H1 (cell line): ENCODE results near the gene MAPK8. TPM values are rescaled to one million over a fixed set of nuclear protein-coding genes. Genes with fewer than 3 reads are reported as not detected.

Experiments used
- CEBPB ChIP-seq: IDR thresholded peaks from 2 replicates; pipeline ENCODE4 v1.6.1; 2012; ENCODE audit warnings: low read depth, low read length
- CHD2 ChIP-seq: IDR thresholded peaks from 2 replicates; pipeline ENCODE4 v1.6.1; 2012; ENCODE audit warnings: low read length, improper control_type of control experiment
- KDM5A ChIP-seq: fragments of 200-600 bp; IDR thresholded peaks from 2 replicates; pipeline ENCODE4 v1.7.1; 2012; ENCODE audit warnings: mild to moderate bottlenecking, low read length, inconsistent platforms, mixed read lengths
- RBBP5 ChIP-seq: IDR thresholded peaks from 2 replicates; pipeline ENCODE4 v1.7.1; 2012; ENCODE audit warnings: low read depth, mild to moderate bottlenecking, inconsistent platforms, low read length, moderate library complexity, borderline replicate concordance
- SIX5 ChIP-seq: IDR thresholded peaks from 2 replicates; pipeline ENCODE4 v1.6.1; 2011; ENCODE audit warnings: mild to moderate bottlenecking, low read depth, low read length
- SP1 ChIP-seq: IDR thresholded peaks from 2 replicates; pipeline ENCODE4 v1.6.1; 2011; ENCODE audit warnings: low read depth, low read length
- TEAD4 ChIP-seq: IDR thresholded peaks from 2 replicates; pipeline ENCODE4 v1.6.1; 2012; ENCODE audit warnings: low read depth, low read length, inconsistent platforms, mixed read lengths
- polyA plus RNA-seq, 7 experiments: library from polyadenylated mRNA; depleted of rRNA in 3 of 7; stranded (reverse) in 5 of 7; unstranded in 2 of 7; fragments of >200 nt in 5 of 7; fragments of 200-250 nt in 2 of 7; gene quantifications; 1 replicate in 5 of 7; 2 replicates in 1 of 7; 4 replicates in 1 of 7; pipeline versions ENCODE4 v1.2.1 to v1.2.3, GENCODE V29; 2011 to 2013; ENCODE audit warnings: missing spikeins in 2 of 7, mixed read lengths in 2 of 7
- total RNA-seq: library from RNA; stranded (reverse); fragmentation: NEBNext Ultra II Directional; extraction: Animal tissue kit (Norgen Biotek cat#: 25700); gene quantifications from 2 replicates; pipeline ENCODE4 v1.2.1, GENCODE V29; 2021
- TF ChIP-seq, protein P1 (sequence below): fragments of 300-600 bp; sonication (generic); IDR thresholded peaks from 2 replicates; pipeline ENCODE4 v1.7.1; 2012; ENCODE audit warnings: low read length, moderate library complexity, mild to moderate bottlenecking, inconsistent platforms; ENCODE audit not compliant: insufficient replicate concordance
- TF ChIP-seq, protein P2 (sequence below): IDR thresholded peaks from 2 replicates; pipeline ENCODE4 v1.6.1; 2012; ENCODE audit warnings: inconsistent platforms

The MAPK8 gene
- total and polyA plus RNA-seq, 2 of the 8 experiments (the other 6 are each of a cell fraction or from before 2014, with no cell fraction given): 23.3 to 71.3 TPM

DNA sequence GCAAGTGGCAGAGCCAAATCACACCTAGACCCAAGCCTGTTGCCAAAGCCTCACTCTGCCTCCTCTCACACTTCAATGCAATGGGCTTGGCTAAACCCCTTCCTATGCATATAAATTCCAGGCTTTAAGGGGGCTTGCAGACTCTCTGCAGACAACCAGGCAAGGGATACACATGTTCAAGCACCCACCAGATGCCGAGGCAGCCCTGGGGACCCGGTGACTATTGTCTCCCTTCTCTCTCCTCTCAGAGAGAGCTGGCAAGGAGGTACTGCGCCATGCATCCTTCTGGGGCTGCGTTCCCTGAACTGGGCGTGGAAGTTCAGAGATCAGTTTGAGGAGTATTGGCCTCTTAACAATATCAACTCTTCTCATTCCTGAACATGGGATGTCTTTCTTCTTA lies 167.2 kb downstream of the MAPK8 start (continued):
- TF ChIP-seq, protein P1, sequence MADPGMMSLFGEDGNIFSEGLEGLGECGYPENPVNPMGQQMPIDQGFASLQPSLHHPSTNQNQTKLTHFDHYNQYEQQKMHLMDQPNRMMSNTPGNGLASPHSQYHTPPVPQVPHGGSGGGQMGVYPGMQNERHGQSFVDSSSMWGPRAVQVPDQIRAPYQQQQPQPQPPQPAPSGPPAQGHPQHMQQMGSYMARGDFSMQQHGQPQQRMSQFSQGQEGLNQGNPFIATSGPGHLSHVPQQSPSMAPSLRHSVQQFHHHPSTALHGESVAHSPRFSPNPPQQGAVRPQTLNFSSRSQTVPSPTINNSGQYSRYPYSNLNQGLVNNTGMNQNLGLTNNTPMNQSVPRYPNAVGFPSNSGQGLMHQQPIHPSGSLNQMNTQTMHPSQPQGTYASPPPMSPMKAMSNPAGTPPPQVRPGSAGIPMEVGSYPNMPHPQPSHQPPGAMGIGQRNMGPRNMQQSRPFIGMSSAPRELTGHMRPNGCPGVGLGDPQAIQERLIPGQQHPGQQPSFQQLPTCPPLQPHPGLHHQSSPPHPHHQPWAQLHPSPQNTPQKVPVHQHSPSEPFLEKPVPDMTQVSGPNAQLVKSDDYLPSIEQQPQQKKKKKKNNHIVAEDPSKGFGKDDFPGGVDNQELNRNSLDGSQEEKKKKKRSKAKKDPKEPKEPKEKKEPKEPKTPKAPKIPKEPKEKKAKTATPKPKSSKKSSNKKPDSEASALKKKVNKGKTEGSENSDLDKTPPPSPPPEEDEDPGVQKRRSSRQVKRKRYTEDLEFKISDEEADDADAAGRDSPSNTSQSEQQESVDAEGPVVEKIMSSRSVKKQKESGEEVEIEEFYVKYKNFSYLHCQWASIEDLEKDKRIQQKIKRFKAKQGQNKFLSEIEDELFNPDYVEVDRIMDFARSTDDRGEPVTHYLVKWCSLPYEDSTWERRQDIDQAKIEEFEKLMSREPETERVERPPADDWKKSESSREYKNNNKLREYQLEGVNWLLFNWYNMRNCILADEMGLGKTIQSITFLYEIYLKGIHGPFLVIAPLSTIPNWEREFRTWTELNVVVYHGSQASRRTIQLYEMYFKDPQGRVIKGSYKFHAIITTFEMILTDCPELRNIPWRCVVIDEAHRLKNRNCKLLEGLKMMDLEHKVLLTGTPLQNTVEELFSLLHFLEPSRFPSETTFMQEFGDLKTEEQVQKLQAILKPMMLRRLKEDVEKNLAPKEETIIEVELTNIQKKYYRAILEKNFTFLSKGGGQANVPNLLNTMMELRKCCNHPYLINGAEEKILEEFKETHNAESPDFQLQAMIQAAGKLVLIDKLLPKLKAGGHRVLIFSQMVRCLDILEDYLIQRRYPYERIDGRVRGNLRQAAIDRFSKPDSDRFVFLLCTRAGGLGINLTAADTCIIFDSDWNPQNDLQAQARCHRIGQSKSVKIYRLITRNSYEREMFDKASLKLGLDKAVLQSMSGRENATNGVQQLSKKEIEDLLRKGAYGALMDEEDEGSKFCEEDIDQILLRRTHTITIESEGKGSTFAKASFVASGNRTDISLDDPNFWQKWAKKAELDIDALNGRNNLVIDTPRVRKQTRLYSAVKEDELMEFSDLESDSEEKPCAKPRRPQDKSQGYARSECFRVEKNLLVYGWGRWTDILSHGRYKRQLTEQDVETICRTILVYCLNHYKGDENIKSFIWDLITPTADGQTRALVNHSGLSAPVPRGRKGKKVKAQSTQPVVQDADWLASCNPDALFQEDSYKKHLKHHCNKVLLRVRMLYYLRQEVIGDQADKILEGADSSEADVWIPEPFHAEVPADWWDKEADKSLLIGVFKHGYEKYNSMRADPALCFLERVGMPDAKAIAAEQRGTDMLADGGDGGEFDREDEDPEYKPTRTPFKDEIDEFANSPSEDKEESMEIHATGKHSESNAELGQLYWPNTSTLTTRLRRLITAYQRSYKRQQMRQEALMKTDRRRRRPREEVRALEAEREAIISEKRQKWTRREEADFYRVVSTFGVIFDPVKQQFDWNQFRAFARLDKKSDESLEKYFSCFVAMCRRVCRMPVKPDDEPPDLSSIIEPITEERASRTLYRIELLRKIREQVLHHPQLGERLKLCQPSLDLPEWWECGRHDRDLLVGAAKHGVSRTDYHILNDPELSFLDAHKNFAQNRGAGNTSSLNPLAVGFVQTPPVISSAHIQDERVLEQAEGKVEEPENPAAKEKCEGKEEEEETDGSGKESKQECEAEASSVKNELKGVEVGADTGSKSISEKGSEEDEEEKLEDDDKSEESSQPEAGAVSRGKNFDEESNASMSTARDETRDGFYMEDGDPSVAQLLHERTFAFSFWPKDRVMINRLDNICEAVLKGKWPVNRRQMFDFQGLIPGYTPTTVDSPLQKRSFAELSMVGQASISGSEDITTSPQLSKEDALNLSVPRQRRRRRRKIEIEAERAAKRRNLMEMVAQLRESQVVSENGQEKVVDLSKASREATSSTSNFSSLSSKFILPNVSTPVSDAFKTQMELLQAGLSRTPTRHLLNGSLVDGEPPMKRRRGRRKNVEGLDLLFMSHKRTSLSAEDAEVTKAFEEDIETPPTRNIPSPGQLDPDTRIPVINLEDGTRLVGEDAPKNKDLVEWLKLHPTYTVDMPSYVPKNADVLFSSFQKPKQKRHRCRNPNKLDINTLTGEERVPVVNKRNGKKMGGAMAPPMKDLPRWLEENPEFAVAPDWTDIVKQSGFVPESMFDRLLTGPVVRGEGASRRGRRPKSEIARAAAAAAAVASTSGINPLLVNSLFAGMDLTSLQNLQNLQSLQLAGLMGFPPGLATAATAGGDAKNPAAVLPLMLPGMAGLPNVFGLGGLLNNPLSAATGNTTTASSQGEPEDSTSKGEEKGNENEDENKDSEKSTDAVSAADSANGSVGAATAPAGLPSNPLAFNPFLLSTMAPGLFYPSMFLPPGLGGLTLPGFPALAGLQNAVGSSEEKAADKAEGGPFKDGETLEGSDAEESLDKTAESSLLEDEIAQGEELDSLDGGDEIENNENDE: no peak
- no peak for TF ChIP-seq SP1
- no peak for TF ChIP-seq KDM5A
- no peak for TF ChIP-seq TEAD4
- TF ChIP-seq CHD2: no peak
- no peak for TF ChIP-seq RBBP5
- no peak for TF ChIP-seq SIX5
- TF ChIP-seq, protein P2, sequence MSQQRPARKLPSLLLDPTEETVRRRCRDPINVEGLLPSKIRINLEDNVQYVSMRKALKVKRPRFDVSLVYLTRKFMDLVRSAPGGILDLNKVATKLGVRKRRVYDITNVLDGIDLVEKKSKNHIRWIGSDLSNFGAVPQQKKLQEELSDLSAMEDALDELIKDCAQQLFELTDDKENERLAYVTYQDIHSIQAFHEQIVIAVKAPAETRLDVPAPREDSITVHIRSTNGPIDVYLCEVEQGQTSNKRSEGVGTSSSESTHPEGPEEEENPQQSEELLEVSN: no peak
- TF ChIP-seq CEBPB: no peak
